ENCODE results near the gene CES2.

CES2 gene

GRCh38 chr16:66902648-66903543 is 32.4 kb upstream of the CES2 start:
- DNase-seq (ENCODE audit: low read depth, low spot score) = no peak

DNA sequence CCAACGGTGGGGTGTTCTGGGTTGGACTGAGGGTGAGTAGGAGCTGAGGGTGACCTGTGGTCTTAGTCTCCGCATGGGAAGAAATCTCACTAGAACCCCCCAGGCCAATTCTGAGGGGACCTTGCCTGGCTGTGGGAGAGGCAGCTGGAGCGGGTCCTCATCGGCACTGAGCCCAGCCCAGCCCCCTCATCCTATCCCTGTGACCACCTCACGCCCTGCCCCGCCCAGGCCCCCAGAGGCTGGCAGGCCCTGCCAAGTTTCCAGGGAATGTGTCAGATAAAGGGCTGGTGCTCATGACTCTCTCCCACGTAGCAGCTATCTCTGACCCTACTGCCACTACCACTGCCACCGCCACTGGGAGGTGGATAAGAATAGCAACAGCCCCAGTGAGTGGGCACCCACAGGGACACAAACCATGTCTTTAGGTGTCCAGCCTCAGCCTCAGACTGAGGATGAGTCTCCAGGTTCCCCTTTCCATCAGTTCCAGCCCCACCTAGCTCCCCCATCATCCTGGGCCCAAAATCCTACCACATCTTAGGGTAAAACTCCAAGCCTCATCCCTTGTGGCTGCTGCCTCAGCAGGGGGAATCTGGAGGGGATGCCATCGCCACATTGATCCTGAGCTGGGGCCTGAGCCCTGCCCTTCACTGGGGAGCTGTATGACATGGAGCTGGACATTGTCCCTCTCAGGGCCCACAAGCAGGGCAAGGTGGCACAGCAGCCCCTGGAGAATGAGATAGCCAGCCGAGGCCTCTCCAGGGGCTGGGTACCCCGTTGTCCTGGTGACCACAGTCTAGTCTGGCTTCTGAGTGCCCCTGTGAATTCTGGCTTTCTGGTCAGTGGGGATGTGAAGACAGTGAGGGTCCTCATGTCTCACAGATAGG is 31.5 kb upstream of the CES2 start:
- no peak for DNase-seq (ENCODE audit: low read depth, low spot score)

- DNase-seq (ENCODE audit: low read depth, low spot score) = no peak
These were observed 30.9 kb upstream of the CES2 start for GRCh38 chr16:66904428-66904845.

- DNase-seq (ENCODE audit: low read depth, low spot score) = no peak
These were observed 30.3 kb upstream of the CES2 start for GRCh38 chr16:66904846-66905632.

GRCh38 chr16:66905633-66906539 is 29.4 kb upstream of the CES2 start:
- DNase-seq (ENCODE audit: low read depth, low spot score) = no peak

- DNase-seq (ENCODE audit: low read depth, low spot score) = no peak
These were observed 28.1 kb upstream of the CES2 start for GRCh38 chr16:66906916-66907836.

GRCh38 chr16:66908116-66908515 is 27.2 kb upstream of the CES2 start:
- DNase-seq (ENCODE audit: low read depth, low spot score) = no peak

DNA sequence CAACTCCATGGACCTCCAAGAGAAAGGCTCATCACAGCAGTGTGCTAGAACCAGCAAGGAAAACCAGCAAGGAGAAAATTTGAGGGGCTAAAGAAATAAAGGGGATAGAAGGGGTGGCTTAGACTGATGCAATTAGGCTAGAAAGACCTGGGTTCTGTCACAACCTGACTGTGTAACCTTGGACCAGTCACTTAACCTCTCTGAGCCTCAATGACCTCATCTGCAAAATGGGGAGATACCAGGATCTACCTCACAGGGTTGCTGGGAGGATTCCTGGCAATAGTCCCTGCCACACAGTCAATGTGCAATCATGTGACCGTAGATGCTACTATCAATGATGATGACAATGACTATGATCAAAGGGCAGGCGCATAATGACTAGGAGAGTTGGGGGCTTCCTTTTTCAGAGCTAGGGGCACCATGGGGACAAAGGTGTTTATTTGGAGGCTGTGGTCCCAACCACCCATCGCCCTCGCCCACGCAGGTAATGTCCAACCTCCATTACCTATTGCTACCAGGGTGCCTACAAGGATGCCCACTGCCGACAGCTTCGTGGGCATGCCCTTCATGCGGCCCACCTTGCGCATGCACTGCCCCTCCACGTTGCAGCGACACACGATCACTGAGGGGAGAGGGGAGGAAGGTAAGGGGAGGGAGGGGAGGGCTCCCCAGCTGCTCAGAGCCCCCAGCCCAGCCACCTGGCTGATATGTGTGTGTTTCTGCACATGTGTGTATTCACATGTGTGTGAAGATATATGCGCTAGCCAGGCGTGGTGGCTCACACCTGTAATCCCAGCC is 26.4 kb upstream of the CES2 start:
- DNase-seq (ENCODE audit: low read depth, low spot score) = no peak

DNA sequence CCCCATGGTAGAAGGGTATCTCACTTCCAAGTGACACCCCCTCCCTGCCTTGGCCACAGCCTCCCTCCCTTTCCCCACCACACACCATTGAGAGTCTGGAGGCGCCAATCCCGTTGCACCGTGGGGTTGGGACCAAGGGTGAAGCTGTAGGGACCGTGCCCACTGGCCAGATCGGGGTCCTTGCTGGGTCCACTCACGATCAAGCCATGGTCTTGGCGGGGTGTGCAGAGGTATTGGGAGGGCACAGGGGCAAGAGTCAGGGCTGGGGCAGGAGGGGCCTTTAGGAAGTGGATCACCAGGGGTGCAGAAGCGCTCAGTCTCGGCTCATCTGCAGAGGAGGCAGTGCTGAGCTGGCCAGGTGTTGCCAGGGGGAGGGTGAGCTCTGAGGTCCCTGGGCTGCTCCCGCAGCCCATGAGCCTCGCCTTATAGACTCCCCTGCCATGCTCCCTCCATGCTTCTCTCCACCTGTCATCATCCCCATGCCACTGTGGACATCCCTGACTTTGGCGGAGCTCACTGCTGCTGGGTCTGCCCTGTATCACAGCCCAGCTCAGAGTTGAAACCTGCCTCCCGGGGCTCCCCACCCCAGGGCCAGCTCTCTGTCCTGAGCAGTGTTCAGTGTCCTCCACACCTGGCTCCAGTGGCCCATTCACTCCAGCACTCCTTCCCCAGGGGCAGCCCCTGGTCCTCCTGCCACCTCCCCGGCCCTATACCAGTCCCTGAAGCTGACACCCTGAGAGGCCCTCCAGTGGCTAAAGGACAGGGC is 25.0 kb upstream of the CES2 start:
- DNase-seq (ENCODE audit: low read depth, low spot score) = no peak

DNA sequence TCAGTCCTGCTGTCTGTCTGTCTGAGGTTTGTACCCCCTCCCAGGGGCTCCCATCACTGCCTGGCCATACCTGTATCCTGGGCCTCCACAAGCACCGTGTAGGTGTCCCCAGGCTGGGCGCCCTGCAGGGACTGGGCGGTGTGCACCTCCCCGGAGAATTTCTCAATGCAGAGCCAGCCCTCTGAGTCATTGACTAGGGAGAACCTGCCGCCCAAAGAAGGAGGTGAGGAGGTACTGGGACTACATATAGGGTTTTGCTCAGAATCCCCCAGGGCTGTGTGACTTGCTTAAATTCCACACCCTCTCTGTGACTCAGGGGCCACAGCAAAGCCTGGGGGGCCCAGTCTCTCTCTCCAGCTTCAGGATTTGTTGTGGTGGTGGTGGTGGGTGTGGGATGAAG is 24.2 kb upstream of the CES2 start:
- no peak for DNase-seq (ENCODE audit: low read depth, low spot score)

GRCh38 chr16:66911801-66912200 is 23.5 kb upstream of the CES2 start:
- DNase-seq (ENCODE audit: low read depth, low spot score) = no peak

- no peak for DNase-seq (ENCODE audit: low read depth, low spot score)
These were observed 22.2 kb upstream of the CES2 start for GRCh38 chr16:66913081-66913480.

GRCh38 chr16:66913711-66914110 is 21.6 kb upstream of the CES2 start:
- no peak for DNase-seq (ENCODE audit: low read depth, low spot score)

DNA sequence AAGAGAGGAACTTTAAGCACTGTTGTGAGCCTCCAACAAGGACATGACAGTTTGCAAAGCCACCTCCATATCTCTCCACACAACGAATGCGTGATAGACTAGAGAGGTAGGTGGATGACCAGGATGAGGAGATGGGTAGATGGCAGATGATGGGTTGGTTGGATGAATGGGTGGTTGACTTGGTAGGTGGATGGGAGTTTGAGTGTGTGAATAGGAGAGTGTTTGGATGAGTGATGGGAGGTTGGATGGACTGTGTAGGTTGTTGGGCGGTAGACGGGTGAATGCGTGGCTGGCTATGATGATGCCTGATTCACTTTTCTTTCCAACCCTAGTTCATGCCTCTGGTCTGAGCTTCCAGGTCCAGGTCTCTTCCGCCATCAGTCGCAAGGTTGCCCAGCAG is 20.8 kb upstream of the CES2 start:
- DNase-seq (ENCODE audit: low read depth, low spot score) = no peak

DNA sequence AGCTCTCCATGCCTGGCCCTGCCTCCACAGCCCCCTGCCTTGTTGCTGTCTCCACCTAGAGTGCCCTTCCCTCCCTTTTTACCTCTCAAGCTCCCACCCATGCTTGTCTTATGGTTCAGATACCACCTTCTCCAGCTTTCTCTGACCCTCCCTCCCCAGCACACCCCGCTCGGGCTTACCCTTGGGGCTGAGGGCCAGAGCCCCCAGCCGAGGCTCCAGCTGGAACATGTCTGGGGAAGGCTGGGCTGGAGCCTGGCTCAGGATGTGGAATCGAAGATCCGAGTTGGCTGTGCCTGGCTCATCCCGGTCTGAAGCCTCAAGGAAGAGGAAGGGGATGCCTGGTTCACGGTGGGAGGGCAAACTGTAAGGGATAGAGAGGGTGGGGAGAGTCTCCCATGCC is 20.3 kb upstream of the CES2 start:
- DNase-seq (ENCODE audit: low read depth, low spot score) = no peak

DNA sequence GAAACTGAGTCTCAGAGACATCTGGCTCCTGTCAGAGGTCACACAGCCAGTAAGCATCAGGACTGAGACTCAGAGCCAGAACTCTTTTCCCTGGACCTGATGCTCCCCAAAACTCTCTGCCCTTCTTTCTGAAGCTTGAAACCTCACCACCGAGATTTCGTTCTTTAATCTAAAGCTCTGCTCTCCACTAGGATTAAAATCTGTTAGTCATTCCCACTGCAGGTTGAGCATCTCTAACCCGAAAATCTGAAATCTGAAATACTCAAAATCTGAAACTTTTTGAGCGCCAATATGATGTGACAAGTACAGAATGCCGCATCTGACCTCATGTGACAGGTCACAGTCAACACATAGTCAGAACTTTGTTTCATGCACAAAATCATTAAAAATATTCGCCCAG is 18.8 kb upstream of the CES2 start:
- no peak for DNase-seq (ENCODE audit: low read depth, low spot score)

DNA sequence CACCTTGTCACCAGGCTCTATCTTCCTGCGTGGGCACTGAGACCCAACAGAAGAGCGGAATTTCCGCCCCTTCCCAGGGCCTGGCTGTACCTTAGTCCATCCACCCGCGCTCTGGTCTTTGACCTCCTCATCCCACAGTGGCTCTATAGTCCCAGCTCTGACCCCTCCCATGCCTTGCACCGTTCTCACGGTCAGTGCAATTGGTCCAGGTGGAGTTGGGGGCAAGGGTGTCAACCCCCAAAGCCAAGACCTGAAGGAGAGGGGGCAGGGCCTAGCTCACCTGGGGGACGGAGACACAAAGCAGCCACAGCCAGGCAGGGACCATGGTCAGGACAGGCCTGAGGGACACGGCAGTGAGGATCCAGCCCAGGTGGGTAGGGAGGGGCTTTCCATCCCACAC is 17.6 kb upstream of the CES2 start:
- DNase-seq (ENCODE audit: low read depth, low spot score) = no peak

DNA sequence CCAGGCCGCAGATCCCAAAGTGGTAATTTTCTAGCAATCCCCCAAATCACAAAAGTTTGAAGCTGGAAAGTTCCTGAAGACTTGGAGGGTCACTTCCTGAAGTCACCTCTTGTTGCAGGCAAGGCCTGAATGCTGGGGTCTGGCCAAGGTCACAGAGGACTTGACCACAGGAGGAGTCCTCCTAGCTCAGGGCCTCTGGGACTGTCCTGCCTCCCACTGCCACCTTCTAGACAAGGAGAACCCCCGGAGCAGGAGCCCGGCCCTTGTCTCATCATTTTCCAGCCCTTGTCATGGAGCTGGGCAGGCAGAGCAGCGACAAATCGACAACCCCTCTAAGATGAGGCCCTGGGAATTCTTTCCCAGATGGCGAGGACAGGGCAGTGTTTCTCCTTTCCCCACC is 17.0 kb upstream of the CES2 start:
- DNase-seq (ENCODE audit: low read depth, low spot score) = no peak
